Prostate gland (tissue), 2 donors: ENCODE data around the gene NMRK2.

ENCODE experiments used
- CTCF ChIP-seq, 4 experiments: fragments of 200-600 bp in 2 of 4; fragments of 450-650 bp in 2 of 4; sonication (generic) in 2 of 4; IDR thresholded peaks; 1 replicate in 3 of 4; 2 replicates in 1 of 4; pipeline ENCODE4 v1.5.1; 2016 to 2019; ENCODE audit warnings: antibody characterized with exemption in 4 of 4, mild to moderate bottlenecking in 2 of 4, moderate library complexity in 2 of 4
- POLR2A ChIP-seq: fragments of 450-650 bp; IDR thresholded peaks from one replicate; pipeline ENCODE4 v1.6.1; 2016; ENCODE audit warnings: antibody characterized with exemption, mild to moderate bottlenecking
- POLR2AphosphoS5 ChIP-seq: sonication (generic); formaldehyde crosslinking; IDR thresholded peaks from one replicate; pipeline ENCODE4 v1.6.1; 2017; ENCODE audit warnings: antibody characterized with exemption

DNA sequence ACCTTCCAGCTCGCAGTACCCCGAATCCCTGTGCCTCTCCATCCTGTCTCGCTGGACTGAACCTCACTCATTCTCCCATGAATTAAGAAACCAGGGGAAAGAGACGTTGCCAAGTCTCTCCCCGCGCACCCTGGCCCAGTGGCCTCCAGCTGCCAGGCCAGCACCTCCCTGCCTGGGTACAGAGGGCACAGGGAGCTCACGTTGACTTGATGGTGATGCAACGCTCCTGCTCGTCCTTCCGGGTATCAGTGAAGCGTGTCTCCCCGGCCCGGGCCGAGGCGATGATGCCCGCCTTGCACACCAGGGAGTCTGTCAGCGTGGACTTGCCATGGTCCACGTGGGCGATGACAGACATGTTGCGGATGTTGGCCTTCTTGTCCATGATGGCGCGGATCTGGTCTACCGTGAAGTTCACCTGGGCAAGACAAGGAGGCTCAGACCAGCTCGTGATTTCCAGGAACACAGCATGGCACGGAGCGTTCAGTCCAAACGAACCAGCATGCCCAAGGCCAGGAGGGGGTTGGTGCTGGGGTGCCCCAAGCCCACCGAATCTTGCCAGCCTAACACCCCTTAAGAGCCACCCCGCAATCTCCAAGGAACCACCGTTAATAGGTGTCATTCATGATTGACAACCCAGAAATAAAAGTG, 51.2 kb downstream of the NMRK2 start:
- TF ChIP-seq CTCF (IDR thresholded peaks at IDR 0.05), result no peak
- no peak for TF ChIP-seq POLR2AphosphoS5
- TF ChIP-seq POLR2A, result no peak
